Measurements from ENCODE around the gene CCDC158. TPM values are rescaled to one million over a fixed set of nuclear protein-coding genes. Genes with fewer than 3 reads are reported as not detected.

Gene CCDC158
- polyA plus RNA-seq (2013, experiment 1 of 2) = not detected
- not detected for polyA plus RNA-seq (2013, experiment 2 of 2)

GRCh38 chr4:76420762-76421581 lies at the start of gene CCDC158:
TSS of gene CCDC158 (minus strand) at chr4:76421141. CDS start at chr4:76403207, 17,934 bp downstream.
- no peak within 1 kb of the TSS for H3K27ac ChIP-seq (replicated peaks; ENCODE audit: low read length)
- H4K91ac ChIP-seq (ENCODE audit: low read depth, low read length, poor library complexity) = no peak within 1 kb of the TSS
- peak within 1 kb of the TSS; percentile 10 for H2BK12ac ChIP-seq (ENCODE audit: low read length)
- H3K36me3 ChIP-seq (replicated peaks in 1 of 2; ENCODE audit: control insufficient read depth in 2 of 2, insufficient read depth in 2 of 2, low read length in 2 of 2) = no peaks in the 10 kb centered on the region
- no peak for DNase-seq (ENCODE audit: low spot score)
- peak within 1 kb of the TSS; percentile 85 for H2BK15ac ChIP-seq (ENCODE audit: low read length)
- H3K4me2 ChIP-seq (ENCODE audit: insufficient read depth, low read length, poor library complexity, severe bottlenecking) = no peak within 1 kb of the TSS
- H3K9ac ChIP-seq (ENCODE audit: low read depth, low read length, poor library complexity) = no peak within 1 kb of the TSS
- H2AFZ ChIP-seq (ENCODE audit: low read length) = peak within 1 kb of the TSS; percentile 41
- no peak within 1 kb of the TSS for H2BK120ac ChIP-seq (ENCODE audit: low read depth, low read length)
- H4K8ac ChIP-seq (ENCODE audit: low read depth, low read length) = no peak within 1 kb of the TSS
- peak within 1 kb of the TSS; percentile 71 for H3K18ac ChIP-seq (ENCODE audit: low read length)
- WGBS, 2 donors (ENCODE audit: extremely low coverage in 2 of 2, insufficient read length in 2 of 2, insufficient replicate concordance in 1 of 2) = no CpG with 5 or more reads among the region's 79 CpGs
- no peaks in the 10 kb centered on the region for H3K79me1 ChIP-seq (ENCODE audit: low read depth, low read length)
- no peak within 1 kb of the TSS for H3K4me3 ChIP-seq (ENCODE audit: low read length in 2 of 2)
- peak within 1 kb of the TSS; percentile 39 for H2BK5ac ChIP-seq (ENCODE audit: low read length)
- H3K27me3 ChIP-seq (ENCODE audit: control insufficient read depth in 3 of 3, insufficient read depth in 3 of 3, low read depth in 1 of 3, low read length in 3 of 3) = no peaks in the 10 kb centered on the region
- peak within 1 kb of the TSS; percentile 81 for H2AK5ac ChIP-seq (ENCODE audit: low read depth, low read length)
- H3K9me3 ChIP-seq (replicated peaks in 1 of 2; ENCODE audit: control insufficient read depth in 2 of 2, insufficient read depth in 1 of 2, low read depth in 1 of 2, low read length in 2 of 2) = peaks cover 3 to 5% of the 10 kb centered on the region in 2 donors
- H3K14ac ChIP-seq (ENCODE audit: low read length) = peak within 1 kb of the TSS; percentile 56
- peaks cover 6 to 8% of the 10 kb centered on the region in 2 donors for H3K4me1 ChIP-seq (ENCODE audit: control insufficient read depth in 2 of 2, insufficient read depth in 1 of 2, low read depth in 1 of 2, low read length in 2 of 2)
- no peak within 1 kb of the TSS for H3K23ac ChIP-seq (ENCODE audit: low read depth, low read length, poor library complexity)
- H3K4ac ChIP-seq (ENCODE audit: low read length) = no peak within 1 kb of the TSS

GRCh38 chr4:76470532-76470931 lies 49.6 kb upstream of the CCDC158 start:
- Histone ChIP-seq H3K14ac (ENCODE audit: low read length) (no peak overlapping the region), H3K9me3 (replicated peaks in 1 of 2; ENCODE audit: control insufficient read depth in 2 of 2, insufficient read depth in 1 of 2, low read depth in 1 of 2, low read length in 2 of 2) (peaks cover 1 to 12% of the 10 kb centered on the region in 2 donors), H3K36me3 (replicated peaks in 1 of 2; ENCODE audit: control insufficient read depth in 2 of 2, insufficient read depth in 2 of 2, low read length in 2 of 2) (peaks cover 0 to 16% of the 10 kb centered on the region in 2 donors), H2BK15ac (ENCODE audit: low read length) (no peak overlapping the region), H3K18ac (ENCODE audit: low read length) (no peak overlapping the region), H3K4me3 (ENCODE audit: low read length in 2 of 2) (no peak overlapping the region), H3K4ac (ENCODE audit: low read length) (no peak overlapping the region), H2BK5ac (ENCODE audit: low read length) (no peak overlapping the region), H3K4me1 (ENCODE audit: control insufficient read depth in 2 of 2, insufficient read depth in 1 of 2, low read depth in 1 of 2, low read length in 2 of 2) (peaks cover under 1 to 8% of the 10 kb centered on the region in 2 donors), H2AK5ac (ENCODE audit: low read depth, low read length) (no peak overlapping the region), H2BK120ac (ENCODE audit: low read depth, low read length) (no peak overlapping the region), H2BK12ac (ENCODE audit: low read length) (no peak overlapping the region), H3K4me2 (ENCODE audit: insufficient read depth, low read length, poor library complexity, severe bottlenecking) (no peak overlapping the region), H4K91ac (ENCODE audit: low read depth, low read length, poor library complexity) (no peak overlapping the region), H3K27ac (replicated peaks; ENCODE audit: low read length) (no peak overlapping the region), H3K27me3 (ENCODE audit: control insufficient read depth in 3 of 3, insufficient read depth in 3 of 3, low read depth in 1 of 3, low read length in 3 of 3) (no peaks in the 10 kb centered on the region), H3K9ac (ENCODE audit: low read depth, low read length, poor library complexity) (no peak overlapping the region), H2AFZ (ENCODE audit: low read length) (no peak overlapping the region), H3K23ac (ENCODE audit: low read depth, low read length, poor library complexity) (no peak overlapping the region), H3K79me1 (ENCODE audit: low read depth, low read length) (peaks cover 1% of the 10 kb centered on the region), H4K8ac (ENCODE audit: low read depth, low read length) (no peak overlapping the region)
- no peak for DNase-seq (ENCODE audit: low spot score)
- WGBS, 2 donors (ENCODE audit: extremely low coverage in 2 of 2, insufficient read length in 2 of 2, insufficient replicate concordance in 1 of 2) = no CpG with 5 or more reads among the region's 1 CpG

GRCh38 chr4:76470064-76470463 lies 49.1 kb upstream of the CCDC158 start:
- no peak overlapping the region for H3K27ac ChIP-seq (replicated peaks; ENCODE audit: low read length)
- H3K4me2 ChIP-seq (ENCODE audit: insufficient read depth, low read length, poor library complexity, severe bottlenecking) = no peak overlapping the region
- H3K36me3 ChIP-seq (replicated peaks in 1 of 2; ENCODE audit: control insufficient read depth in 2 of 2, insufficient read depth in 2 of 2, low read length in 2 of 2) = peaks cover 4 to 21% of the 10 kb centered on the region in 2 donors
- H4K91ac ChIP-seq (ENCODE audit: low read depth, low read length, poor library complexity) = no peak overlapping the region
- no peak overlapping the region for H2AK5ac ChIP-seq (ENCODE audit: low read depth, low read length)
- no peak overlapping the region for H3K18ac ChIP-seq (ENCODE audit: low read length)
- no peak overlapping the region for H2BK120ac ChIP-seq (ENCODE audit: low read depth, low read length)
- H3K27me3 ChIP-seq (ENCODE audit: control insufficient read depth in 3 of 3, insufficient read depth in 3 of 3, low read depth in 1 of 3, low read length in 3 of 3) = no peaks in the 10 kb centered on the region
- no peak overlapping the region for H3K14ac ChIP-seq (ENCODE audit: low read length)
- peaks cover 5 to 17% of the 10 kb centered on the region in 2 donors for H3K9me3 ChIP-seq (replicated peaks in 1 of 2; ENCODE audit: control insufficient read depth in 2 of 2, insufficient read depth in 1 of 2, low read depth in 1 of 2, low read length in 2 of 2)
- no peak overlapping the region for H2BK15ac ChIP-seq (ENCODE audit: low read length)
- H3K4ac ChIP-seq (ENCODE audit: low read length) = no peak overlapping the region
- no peak overlapping the region for H3K4me3 ChIP-seq (ENCODE audit: low read length in 2 of 2)
- peaks cover 4% of the 10 kb centered on the region for H3K79me1 ChIP-seq (ENCODE audit: low read depth, low read length)
- no peak overlapping the region for H4K8ac ChIP-seq (ENCODE audit: low read depth, low read length)
- H2BK5ac ChIP-seq (ENCODE audit: low read length) = no peak overlapping the region
- no peak for DNase-seq (ENCODE audit: low spot score)
- H3K4me1 ChIP-seq (ENCODE audit: control insufficient read depth in 2 of 2, insufficient read depth in 1 of 2, low read depth in 1 of 2, low read length in 2 of 2) = peaks cover 4 to 8% of the 10 kb centered on the region in 2 donors
- H2BK12ac ChIP-seq (ENCODE audit: low read length) = no peak overlapping the region
- H3K23ac ChIP-seq (ENCODE audit: low read depth, low read length, poor library complexity) = no peak overlapping the region
- H2AFZ ChIP-seq (ENCODE audit: low read length) = no peak overlapping the region
- no peak overlapping the region for H3K9ac ChIP-seq (ENCODE audit: low read depth, low read length, poor library complexity)

GRCh38 chr4:76463568-76463967 lies 42.6 kb upstream of the CCDC158 start:
- Histone ChIP-seq H3K18ac (ENCODE audit: low read length) (no peak overlapping the region), H3K9me3 (replicated peaks in 1 of 2; ENCODE audit: control insufficient read depth in 2 of 2, insufficient read depth in 1 of 2, low read depth in 1 of 2, low read length in 2 of 2) (peaks cover 19 to 43% of the 10 kb centered on the region in 2 donors), H3K27ac (replicated peaks; ENCODE audit: low read length) (no peak overlapping the region), H2AFZ (ENCODE audit: low read length) (no peak overlapping the region), H3K4me1 (ENCODE audit: control insufficient read depth in 2 of 2, insufficient read depth in 1 of 2, low read depth in 1 of 2, low read length in 2 of 2) (peaks cover 13 to 17% of the 10 kb centered on the region in 2 donors), H2AK5ac (ENCODE audit: low read depth, low read length) (no peak overlapping the region), H3K4me2 (ENCODE audit: insufficient read depth, low read length, poor library complexity, severe bottlenecking) (no peak overlapping the region), H3K4ac (ENCODE audit: low read length) (no peak overlapping the region), H3K79me1 (ENCODE audit: low read depth, low read length) (peaks cover 12% of the 10 kb centered on the region), H2BK12ac (ENCODE audit: low read length) (no peak overlapping the region), H3K23ac (ENCODE audit: low read depth, low read length, poor library complexity) (no peak overlapping the region), H3K14ac (ENCODE audit: low read length) (no peak overlapping the region), H2BK5ac (ENCODE audit: low read length) (no peak overlapping the region), H3K4me3 (ENCODE audit: low read length in 2 of 2) (no peak overlapping the region), H3K36me3 (replicated peaks in 1 of 2; ENCODE audit: control insufficient read depth in 2 of 2, insufficient read depth in 2 of 2, low read length in 2 of 2) (peaks cover 23 to 31% of the 10 kb centered on the region in 2 donors), H2BK120ac (ENCODE audit: low read depth, low read length) (no peak overlapping the region), H4K8ac (ENCODE audit: low read depth, low read length) (no peak overlapping the region), H2BK15ac (ENCODE audit: low read length) (no peak overlapping the region), H4K91ac (ENCODE audit: low read depth, low read length, poor library complexity) (no peak overlapping the region), H3K9ac (ENCODE audit: low read depth, low read length, poor library complexity) (no peak overlapping the region), H3K27me3 (ENCODE audit: control insufficient read depth in 3 of 3, insufficient read depth in 3 of 3, low read depth in 1 of 3, low read length in 3 of 3) (no peaks in the 10 kb centered on the region)
- no CpG with 5 or more reads among the region's 2 CpGs for WGBS, 2 donors (ENCODE audit: extremely low coverage in 2 of 2, insufficient read length in 2 of 2, insufficient replicate concordance in 1 of 2)
- no peak for DNase-seq (ENCODE audit: low spot score)
